ENCODE measurements around the gene GOLGA8N. TPM values are rescaled to one million over a fixed set of nuclear protein-coding genes. Genes with fewer than 3 reads are reported as not detected.

GOLGA8N gene
- polyA plus RNA-seq, 2 of the 4 experiments (the other 2 are of a cell fraction), result 3.0 to 3.1 TPM

DNA sequence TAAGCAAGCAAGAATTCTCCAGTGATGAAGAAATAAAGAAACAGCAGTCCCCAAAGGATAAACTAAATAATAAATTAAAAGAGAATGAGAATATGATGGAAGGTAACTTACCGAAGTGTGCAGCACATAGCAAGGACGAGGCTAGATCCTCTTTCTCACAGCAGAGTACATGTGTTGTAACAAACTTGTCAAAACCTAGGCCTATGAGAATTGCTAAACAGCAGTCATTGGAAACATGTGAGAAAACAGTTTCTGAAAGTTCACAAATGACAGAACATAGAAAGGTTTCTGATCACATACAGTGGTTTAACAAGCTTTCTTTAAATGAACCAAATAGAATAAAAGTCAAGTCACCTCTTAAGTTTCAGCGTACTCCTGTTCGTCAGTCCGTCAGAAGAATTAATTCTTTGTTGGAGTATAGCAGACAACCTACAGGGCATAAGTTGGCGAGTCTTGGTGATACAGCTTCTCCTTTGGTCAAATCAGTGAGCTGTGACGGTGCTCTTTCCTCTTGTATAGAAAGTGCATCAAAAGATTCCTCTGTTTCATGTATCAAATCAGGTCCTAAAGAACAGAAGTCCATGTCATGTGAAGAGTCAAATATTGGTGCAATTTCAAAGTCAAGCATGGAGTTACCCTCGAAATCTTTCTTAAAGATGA lies 43.8 kb downstream of the GOLGA8N start:
- no peak overlapping the region for H3K4me3 ChIP-seq
- no peak overlapping the region for H3K4me2 ChIP-seq
- FAIRE-seq, result peak; percentile 70
- H3K9me3 ChIP-seq, result no peaks in the 10 kb centered on the region
- no peak for TF ChIP-seq CHD2 (IDR thresholded peaks at IDR 0.05; ENCODE audit: low read length, partially characterized antibody)
- no peak for TF ChIP-seq HOXA7 (CRISPR knock-in tag; IDR thresholded peaks at IDR 0.05)
- TF ChIP-seq, protein P1, sequence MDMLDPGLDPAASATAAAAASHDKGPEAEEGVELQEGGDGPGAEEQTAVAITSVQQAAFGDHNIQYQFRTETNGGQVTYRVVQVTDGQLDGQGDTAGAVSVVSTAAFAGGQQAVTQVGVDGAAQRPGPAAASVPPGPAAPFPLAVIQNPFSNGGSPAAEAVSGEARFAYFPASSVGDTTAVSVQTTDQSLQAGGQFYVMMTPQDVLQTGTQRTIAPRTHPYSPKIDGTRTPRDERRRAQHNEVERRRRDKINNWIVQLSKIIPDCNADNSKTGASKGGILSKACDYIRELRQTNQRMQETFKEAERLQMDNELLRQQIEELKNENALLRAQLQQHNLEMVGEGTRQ (IDR thresholded peaks at IDR 0.05), result no peak
- no peak for TF ChIP-seq EP300 (IDR thresholded peaks at IDR 0.05)
- TF ChIP-seq FOXS1 (CRISPR knock-in tag; IDR thresholded peaks at IDR 0.05), result no peak
- TF ChIP-seq RCOR1 (IDR thresholded peaks at IDR 0.05; ENCODE audit: low read depth, low read length), result no peak
- CTCF ChIA-PET, result interaction anchor here (1.2 to 1.4 kb wide), 3 partner anchors 12 to 208 kb away, joined by 3 to 4 read pairs (median 3); no protein-coding TSS in a partner anchor
- DNase-seq (ENCODE audit: low read depth in 1 of 2, low spot score in 1 of 2), result no peak
- no peak overlapping the region for H3K27ac ChIP-seq
- no peaks in the 10 kb centered on the region for H3K4me1 ChIP-seq
- POLR2A ChIA-PET, result no interaction called here
- 94% methylated on average over 8 of the region's 8 CpGs for WGBS (ENCODE audit: missing lambda C conversion rate)
- ATAC-seq, result no peak

- POLR2A ChIA-PET, result no interaction called here
- TF ChIP-seq GATA3 (IDR thresholded peaks at IDR 0.05; ENCODE audit: borderline replicate concordance), result no peak
- TF ChIP-seq PHF8 (IDR thresholded peaks at IDR 0.05; ENCODE audit: borderline replicate concordance, low read depth), result no peak
- no peak for TF ChIP-seq CTCF (IDR thresholded peaks at IDR 0.05)
- no peak for TF ChIP-seq HDAC2 (IDR thresholded peaks at IDR 0.05)
- no peak for TF ChIP-seq E2F6 (IDR thresholded peaks at IDR 0.05; ENCODE audit: borderline replicate concordance, low read depth)
- no peak for TF ChIP-seq ZC3H11A (IDR thresholded peaks at IDR 0.05)
- no peak for TF ChIP-seq JUN (IDR thresholded peaks at IDR 0.05)
- no peak for TF ChIP-seq PBX3 (IDR thresholded peaks at IDR 0.05)
- no peak for TF ChIP-seq FOSL2 (IDR thresholded peaks at IDR 0.05)
- no peak for TF ChIP-seq FOSL2 (CRISPR knock-in tag; IDR thresholded peaks at IDR 0.05)
- TF ChIP-seq NR3C1 (IDR thresholded peaks at IDR 0.05), result no peak
- TF ChIP-seq CEBPB (IDR thresholded peaks at IDR 0.05), result no peak
- Histone ChIP-seq H3K27ac (no peak overlapping the region), H3K4me2 (no peak overlapping the region), H3K4me3 (no peak overlapping the region), H3K9me3 (no peaks in the 10 kb centered on the region), H3K4me1 (peaks cover 2% of the 10 kb centered on the region; the same call in 1 of the 3 replicates)
- WGBS (ENCODE audit: missing lambda C conversion rate), result 93% methylated on average over 1 of the region's 1 CpG
- peak; percentile 90 for FAIRE-seq
- DNase-seq (ENCODE audit: low read depth in 1 of 2, low spot score in 1 of 2), result no peak
- no peak for ATAC-seq
- CTCF ChIA-PET, result interaction anchor here (1.2 to 1.4 kb wide), 3 partner anchors 12 to 207 kb away, joined by 3 to 4 read pairs (median 3); no protein-coding TSS in a partner anchor
Observed at GRCh38 chr15:32637704-32638103, 44.4 kb downstream of the GOLGA8N start.

GRCh38 chr15:32641517-32642059 lies 48.3 kb downstream of the GOLGA8N start, which contains the start of gene SCG5:
Gene SCG5, plus strand, starts transcription at chr15:32641710. Its CDS starts 1,883 bp downstream, at chr15:32643593.
- DNase-seq (ENCODE audit: low read depth in 1 of 2, low spot score in 1 of 2) (no peak), ATAC-seq (peak in 1 of 2 experiments; percentile 43; a peak in 3 of 6 replicates), FAIRE-seq (no peak)
- Histone ChIP-seq H3K4me2 (peak within 1 kb of the TSS; percentile 21; the same call in 1 of the 3 replicates), H3K27ac (no peak within 1 kb of the TSS), H3K9me3 (no peaks in the 10 kb centered on the region), H3K4me1 (peaks cover 7% of the 10 kb centered on the region; the same call in 1 of the 3 replicates), H3K4me3 (no peak within 1 kb of the TSS)
- CTCF ChIA-PET, result interaction anchor here (1.5 to 3.7 kb wide), 4 partner anchors 9 to 352 kb away, joined by 4 to 22 read pairs (median 8); no protein-coding TSS in a partner anchor
- 87% methylated on average over 22 of the region's 22 CpGs for WGBS (ENCODE audit: missing lambda C conversion rate)
- POLR2A ChIA-PET, result no interaction called here
- 0 out of 2 replicates have a peak, but pooled peaks have one; percentile 26 for TF ChIP-seq FOSB (CRISPR knock-in tag; IDR thresholded peaks at IDR 0.05)
- TF ChIP-seq MAX (IDR thresholded peaks at IDR 0.05), result no peak
- 0 out of 2 replicates have a peak, but pooled peaks have one; percentile 21 for TF ChIP-seq HOXA7 (CRISPR knock-in tag; IDR thresholded peaks at IDR 0.05)

Data from A549 (cell line).